HFFc6 (cell line): ENCODE measurements around the gene CDH23. TPM values are rescaled to one million over a fixed set of nuclear protein-coding genes. Genes with fewer than 3 reads are reported as not detected.

Experiments
- DNase-seq: peaks from one replicate; pipeline ENCODE4 v3.0.0-alpha.2; 2018
- H3K27ac Mint-ChIP-seq: 2 replicates; pipeline ENCODE4 v1.8.0; 2020; ENCODE audit warnings: mild to moderate bottlenecking, mixed read lengths
- H3K27me3 Mint-ChIP-seq: 2 replicates; pipeline ENCODE4 v1.8.0; 2021; ENCODE audit warnings: mild to moderate bottlenecking, moderate library complexity, mixed read lengths; ENCODE audit not compliant: insufficient read depth
- H3K36me3 Mint-ChIP-seq: 2 replicates; pipeline ENCODE4 v1.8.0; 2021; ENCODE audit warnings: low read depth, mixed read lengths
- H3K4me1 Mint-ChIP-seq: 2 replicates; pipeline ENCODE4 v1.8.0; 2020; ENCODE audit warnings: low read depth, mixed read lengths
- H3K4me3 Mint-ChIP-seq: 2 replicates; pipeline ENCODE4 v1.8.0; 2020; ENCODE audit warnings: mild to moderate bottlenecking, moderate library complexity, mixed read lengths
- H3K9me3 Mint-ChIP-seq: 2 replicates; pipeline ENCODE4 v1.8.0; 2020; ENCODE audit warnings: mild to moderate bottlenecking, mixed read lengths
- CTCF ChIP-seq: fragments of 200-600 bp; sonication (generic); IDR thresholded peaks from 2 replicates; pipeline ENCODE4 v1.5.0; 2021; ENCODE audit warnings: antibody characterized with exemption, mild to moderate bottlenecking
- total RNA-seq, 6 experiments: library from RNA; stranded (reverse); fragmentation: NEBNext Ultra II Directional; extraction: Animal tissue kit (Norgen Biotek cat#: 25700); gene quantifications; 2 replicates in 1 of 6; 3 replicates in 5 of 6; pipeline ENCODE4 v1.2.3, GENCODE V29; 2021

Gene CDH23
- total RNA-seq, 6 experiments from 2014 or later, result 0.02 to 0.11 (median 0.04) TPM; not detected in 2

GRCh38 chr10:71568896-71569492 is 172.3 kb downstream of the CDH23 start:
- H3K9me3 Mint-ChIP-seq, result no peaks in the 10 kb centered on the region
- no peak overlapping the region for H3K27ac Mint-ChIP-seq
- TF ChIP-seq CTCF, result no peak
- H3K4me1 Mint-ChIP-seq, result no peaks in the 10 kb centered on the region
- no peaks in the 10 kb centered on the region for H3K36me3 Mint-ChIP-seq
- DNase-seq, result no peak
- H3K27me3 Mint-ChIP-seq, result peaks cover 44% of the 10 kb centered on the region
- H3K4me3 Mint-ChIP-seq, result no peak overlapping the region

GRCh38 chr10:71569775-71570588 is 173.3 kb downstream of the CDH23 start:
- no peak overlapping the region for H3K4me3 Mint-ChIP-seq
- H3K27me3 Mint-ChIP-seq, result peaks cover 44% of the 10 kb centered on the region
- H3K4me1 Mint-ChIP-seq, result no peaks in the 10 kb centered on the region
- TF ChIP-seq CTCF, result peak; percentile 94
- H3K27ac Mint-ChIP-seq, result no peak overlapping the region
- no peaks in the 10 kb centered on the region for H3K36me3 Mint-ChIP-seq
- no peaks in the 10 kb centered on the region for H3K9me3 Mint-ChIP-seq
- peak; percentile 15 for DNase-seq

- Mint-ChIP-seq H3K4me3 (no peak overlapping the region), H3K4me1 (no peaks in the 10 kb centered on the region), H3K36me3 (no peaks in the 10 kb centered on the region), H3K27me3 (peaks cover 42% of the 10 kb centered on the region), H3K27ac (no peak overlapping the region), H3K9me3 (no peaks in the 10 kb centered on the region)
- no peak for TF ChIP-seq CTCF
- DNase-seq, result no peak
Measured at GRCh38 chr10:71571460-71572175, 174.9 kb downstream of the CDH23 start.

GRCh38 chr10:71572962-71573361 is 176.2 kb downstream of the CDH23 start:
- no peak for DNase-seq
- Mint-ChIP-seq H3K27ac (no peak overlapping the region), H3K27me3 (peaks cover 49% of the 10 kb centered on the region), H3K4me3 (no peak overlapping the region), H3K4me1 (no peaks in the 10 kb centered on the region), H3K36me3 (no peaks in the 10 kb centered on the region), H3K9me3 (no peaks in the 10 kb centered on the region)
- no peak for TF ChIP-seq CTCF

GRCh38 chr10:71573562-71574518 is 177.1 kb downstream of the CDH23 start:
- Mint-ChIP-seq H3K4me3 (no peak overlapping the region), H3K4me1 (no peaks in the 10 kb centered on the region), H3K27ac (no peak overlapping the region), H3K36me3 (no peaks in the 10 kb centered on the region), H3K27me3 (peaks cover 54% of the 10 kb centered on the region), H3K9me3 (no peaks in the 10 kb centered on the region)
- no peak for TF ChIP-seq CTCF
- no peak for DNase-seq
